ENCODE data around the gene PID1.

GRCh38 chr2:229045671-229046070 is 225.4 kb downstream of the PID1 start:
- TF ChIP-seq POLR2A (IDR thresholded peaks at IDR 0.05): no peak
- no peak for TF ChIP-seq CTCF (IDR thresholded peaks at IDR 0.05)

Measured in esophagus squamous epithelium (tissue), 4 donors.